Mesenchymal stem cell (in vitro differentiated cells and primary cell): Measurements from ENCODE around the gene PRR18.
A peak's percentile ranks its signal among the peaks of the same experiment; 100 is the strongest.

Experiments
- DNase-seq: peaks from one replicate; pipeline ENCODE4 v3.0.0-alpha.2; 2013
- H2AFZ ChIP-seq: one replicate; pipeline ENCODE4 v1.6.1; 2013; ENCODE audit warnings: low read depth, mild to moderate bottlenecking, control low read depth, inconsistent platforms, low read length, moderate library complexity
- H2AK5ac ChIP-seq: 2 replicates; pipeline ENCODE4 v1.6.1; 2013; ENCODE audit warnings: low read length, moderate library complexity, mild to moderate bottlenecking, inconsistent platforms; ENCODE audit not compliant: severe bottlenecking
- H2BK120ac ChIP-seq: one replicate; pipeline ENCODE4 v1.6.1; 2013; ENCODE audit warnings: low read depth, mild to moderate bottlenecking, inconsistent platforms, low read length, moderate library complexity
- H2BK12ac ChIP-seq, 2 experiments: one replicate each; pipeline ENCODE4 v1.6.1; 2013; ENCODE audit warnings: inconsistent platforms in 2 of 2, low read length in 2 of 2, mild to moderate bottlenecking in 2 of 2, moderate library complexity in 2 of 2, control low read depth in 1 of 2
- H2BK15ac ChIP-seq: one replicate; pipeline ENCODE4 v1.6.1; 2013; ENCODE audit warnings: mild to moderate bottlenecking, low read depth, inconsistent platforms; ENCODE audit not compliant: poor library complexity, severe bottlenecking
- H2BK5ac ChIP-seq: 2 replicates; pipeline ENCODE4 v1.6.1; 2013; ENCODE audit warnings: low read depth, mild to moderate bottlenecking, low read length, control low read depth, inconsistent platforms; ENCODE audit not compliant: poor library complexity, severe bottlenecking
- H3K14ac ChIP-seq, 2 experiments: one replicate each; pipeline ENCODE4 v1.6.1; 2013; ENCODE audit warnings: inconsistent platforms in 2 of 2, low read length in 2 of 2, control low read depth in 1 of 2, mild to moderate bottlenecking in 1 of 2, moderate library complexity in 1 of 2
- H3K18ac ChIP-seq, 2 experiments: one replicate each; pipeline ENCODE4 v1.6.1; 2013; ENCODE audit warnings: inconsistent platforms in 2 of 2, low read length in 2 of 2, control low read depth in 1 of 2, low read depth in 1 of 2, mild to moderate bottlenecking in 1 of 2
- H3K23ac ChIP-seq, 2 experiments: one replicate each; pipeline ENCODE4 v1.6.1; 2013; ENCODE audit warnings: inconsistent platforms in 2 of 2, low read length in 2 of 2, mild to moderate bottlenecking in 2 of 2, moderate library complexity in 2 of 2, control low read depth in 1 of 2
- H3K27ac ChIP-seq: 2 replicates; pipeline ENCODE4 v1.5.1; 2013; ENCODE audit warnings: mild to moderate bottlenecking, moderate library complexity, low read length, control low read depth, inconsistent platforms; ENCODE audit not compliant: poor library complexity, severe bottlenecking
- H3K27me3 ChIP-seq, 2 experiments: 2 replicates each; pipeline versions ENCODE4 v1.6.1 to v1.7.0; 2013; ENCODE audit warnings: low read length in 2 of 2, mild to moderate bottlenecking in 2 of 2, moderate library complexity in 2 of 2, control low read depth in 1 of 2, inconsistent platforms in 1 of 2; ENCODE audit not compliant: control insufficient read depth in 1 of 2, insufficient read depth in 1 of 2
- H3K36me3 ChIP-seq, 2 experiments: 2 replicates each; pipeline versions ENCODE4 v1.6.1 to v1.7.0; 2013; ENCODE audit warnings: low read length in 2 of 2, control low read depth in 1 of 2, inconsistent platforms in 1 of 2, low read depth in 1 of 2, mild to moderate bottlenecking in 1 of 2; ENCODE audit not compliant: insufficient read depth in 2 of 2, control insufficient read depth in 1 of 2
- H3K4ac ChIP-seq, 2 experiments: one replicate each; pipeline ENCODE4 v1.6.1; 2013; ENCODE audit warnings: inconsistent platforms in 2 of 2, low read length in 2 of 2, mild to moderate bottlenecking in 2 of 2, moderate library complexity in 2 of 2, control low read depth in 1 of 2, low read depth in 1 of 2
- H3K4me1 ChIP-seq: 2 replicates; pipeline ENCODE4 v1.6.1; 2013; ENCODE audit warnings: low read depth, low read length, control low read depth; ENCODE audit not compliant: control insufficient read depth, insufficient read depth
- H3K4me2 ChIP-seq: 2 replicates; pipeline ENCODE4 v1.6.1; 2013; ENCODE audit warnings: low read length, mild to moderate bottlenecking, inconsistent platforms; ENCODE audit not compliant: poor library complexity, severe bottlenecking
- H3K4me3 ChIP-seq, 2 experiments: 2 replicates each; pipeline versions ENCODE4 v1.5.1 to v1.7.0; 2013; ENCODE audit warnings: low read length in 2 of 2, mild to moderate bottlenecking in 2 of 2, control low read depth in 1 of 2, low read depth in 1 of 2; ENCODE audit not compliant: insufficient read depth in 1 of 2
- H3K79me1 ChIP-seq: replicated peaks from 2 replicates; pipeline ENCODE4 v1.6.1; 2013; ENCODE audit warnings: mild to moderate bottlenecking, control low read depth, low read length, inconsistent platforms; ENCODE audit not compliant: poor library complexity, severe bottlenecking
- H3K9ac ChIP-seq: 2 replicates; pipeline ENCODE4 v1.7.0; 2013; ENCODE audit warnings: mild to moderate bottlenecking, low read length, moderate library complexity
- H3K9me3 ChIP-seq: 2 replicates; pipeline ENCODE4 v1.7.0; 2013; ENCODE audit warnings: mild to moderate bottlenecking, low read length; ENCODE audit not compliant: control insufficient read depth
- H4K8ac ChIP-seq: one replicate; pipeline ENCODE4 v1.6.1; 2013; ENCODE audit warnings: inconsistent platforms, mild to moderate bottlenecking, low read length, moderate library complexity
- H4K91ac ChIP-seq: one replicate; pipeline ENCODE4 v1.6.1; 2013; ENCODE audit warnings: mild to moderate bottlenecking, low read length, inconsistent platforms
- WGBS: methylation state at CpG from one replicate; pipeline ENCODE4 v1.1.7; 2013; ENCODE audit warnings: mixed read lengths; 5-methylcytosine and 5-hydroxymethylcytosine counted together

PRR18 gene

DNA sequence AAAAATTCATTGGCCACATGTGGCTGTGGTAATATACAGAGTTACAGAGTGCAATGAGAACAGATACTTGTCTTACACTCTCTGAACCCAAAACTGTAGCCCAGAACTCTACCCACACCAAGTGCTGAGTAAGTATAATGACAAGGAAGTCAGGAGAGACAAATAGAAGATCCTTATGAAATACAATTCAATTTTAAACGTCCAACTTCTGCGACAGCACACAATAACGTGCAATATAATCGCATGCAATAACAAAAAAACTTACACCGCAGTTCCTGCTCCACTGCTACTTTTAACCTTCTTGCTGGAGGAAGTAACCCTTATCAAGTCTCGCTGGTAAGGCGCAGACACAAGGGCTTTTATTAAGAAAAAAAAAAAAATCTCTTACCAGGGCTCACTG lies 33.3 kb upstream of the PRR18 start:
- Histone ChIP-seq H2AK5ac (no peak overlapping the region), H3K4me3 (peak overlapping the region in 1 of 2 experiments; percentile 99), H3K4me2 (peak overlapping the region; percentile 90), H2BK12ac (no peak overlapping the region), H3K4ac (no peak overlapping the region), H3K27me3 (no peaks in the 10 kb centered on the region), H3K9ac (peak overlapping the region; percentile 97), H3K27ac (no peak overlapping the region), H3K36me3 (peaks cover 9 to 22% of the 10 kb centered on the region in 2 experiments), H2AFZ (no peak overlapping the region), H3K4me1 (peaks cover 11% of the 10 kb centered on the region), H3K9me3 (no peaks in the 10 kb centered on the region), H3K18ac (no peak overlapping the region), H3K79me1 (peaks cover 13% of the 10 kb centered on the region), H2BK120ac (no peak overlapping the region), H3K14ac (no peak overlapping the region), H4K91ac (no peak overlapping the region), H2BK5ac (no peak overlapping the region), H3K23ac (no peak overlapping the region), H4K8ac (no peak overlapping the region), H2BK15ac (no peak overlapping the region)
- no peak for DNase-seq
- WGBS, result 67% methylated on average over 7 of the region's 7 CpGs

DNA sequence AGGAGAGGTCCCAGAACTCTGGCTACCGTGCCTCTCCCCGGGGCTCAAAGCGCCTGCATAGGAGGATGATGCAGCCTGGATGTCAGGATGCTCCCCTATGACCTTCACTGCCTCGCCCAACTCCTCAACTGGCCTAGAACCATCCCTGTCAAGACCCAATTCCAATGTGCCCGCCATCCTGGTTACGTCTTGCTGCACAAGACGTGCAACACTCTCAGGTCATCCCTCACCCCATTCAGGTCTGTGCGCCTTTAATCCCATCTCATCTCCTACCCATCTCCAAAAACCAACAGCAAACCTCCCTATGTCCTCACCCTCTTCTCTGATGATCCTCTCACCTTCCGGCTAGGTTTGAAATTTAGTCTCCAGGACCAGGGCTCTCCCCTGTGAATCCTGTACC lies 30.7 kb upstream of the PRR18 start:
- Histone ChIP-seq H3K18ac (no peak overlapping the region), H4K8ac (no peak overlapping the region), H3K27me3 (no peaks in the 10 kb centered on the region), H3K27ac (no peak overlapping the region), H3K23ac (no peak overlapping the region), H3K9me3 (no peaks in the 10 kb centered on the region), H2AK5ac (no peak overlapping the region), H3K4ac (no peak overlapping the region), H3K4me3 (no peak overlapping the region), H4K91ac (no peak overlapping the region), H2BK12ac (no peak overlapping the region), H2BK15ac (no peak overlapping the region), H3K4me1 (peaks cover 11% of the 10 kb centered on the region), H3K4me2 (no peak overlapping the region), H3K79me1 (peaks cover 19% of the 10 kb centered on the region), H2BK5ac (no peak overlapping the region), H3K9ac (no peak overlapping the region), H3K36me3 (peaks cover 22 to 46% of the 10 kb centered on the region in 2 experiments), H2BK120ac (no peak overlapping the region), H2AFZ (no peak overlapping the region), H3K14ac (no peak overlapping the region)
- WGBS, result 99% methylated on average over 9 of the region's 9 CpGs
- no peak for DNase-seq

DNA sequence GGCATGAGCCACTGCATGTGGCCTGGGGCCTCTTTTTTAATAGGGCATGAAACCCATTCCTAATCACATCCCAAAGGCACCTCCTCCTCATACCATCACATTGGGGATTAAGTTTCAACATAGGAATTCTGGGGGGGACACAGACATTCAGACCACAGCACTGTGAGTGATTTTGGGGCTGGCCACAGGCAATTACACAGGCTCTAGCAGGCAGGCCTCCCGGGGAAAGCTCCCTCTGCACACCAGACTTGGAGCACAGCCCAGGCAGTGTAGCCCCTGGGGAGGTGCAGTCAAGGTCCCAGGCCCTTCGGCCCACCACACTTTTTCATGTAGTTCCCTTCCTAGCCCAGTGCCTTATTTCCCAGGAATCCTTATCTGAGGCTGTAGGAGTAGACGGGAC lies 28.7 kb upstream of the PRR18 start:
- Histone ChIP-seq H3K4me3 (no peak overlapping the region), H4K8ac (no peak overlapping the region), H3K4ac (no peak overlapping the region), H3K27me3 (no peaks in the 10 kb centered on the region), H3K36me3 (peaks cover 30 to 49% of the 10 kb centered on the region in 2 experiments), H3K4me1 (peaks cover 15% of the 10 kb centered on the region), H4K91ac (no peak overlapping the region), H3K9ac (no peak overlapping the region), H3K79me1 (peaks cover 23% of the 10 kb centered on the region), H2BK5ac (no peak overlapping the region), H2AFZ (no peak overlapping the region), H3K27ac (no peak overlapping the region), H2AK5ac (no peak overlapping the region), H2BK120ac (no peak overlapping the region), H3K18ac (no peak overlapping the region), H3K4me2 (no peak overlapping the region), H3K9me3 (no peaks in the 10 kb centered on the region), H2BK12ac (no peak overlapping the region), H3K14ac (no peak overlapping the region), H3K23ac (no peak overlapping the region), H2BK15ac (no peak overlapping the region)
- DNase-seq, result no peak
- WGBS, result 100% methylated on average over 3 of the region's 3 CpGs

DNA sequence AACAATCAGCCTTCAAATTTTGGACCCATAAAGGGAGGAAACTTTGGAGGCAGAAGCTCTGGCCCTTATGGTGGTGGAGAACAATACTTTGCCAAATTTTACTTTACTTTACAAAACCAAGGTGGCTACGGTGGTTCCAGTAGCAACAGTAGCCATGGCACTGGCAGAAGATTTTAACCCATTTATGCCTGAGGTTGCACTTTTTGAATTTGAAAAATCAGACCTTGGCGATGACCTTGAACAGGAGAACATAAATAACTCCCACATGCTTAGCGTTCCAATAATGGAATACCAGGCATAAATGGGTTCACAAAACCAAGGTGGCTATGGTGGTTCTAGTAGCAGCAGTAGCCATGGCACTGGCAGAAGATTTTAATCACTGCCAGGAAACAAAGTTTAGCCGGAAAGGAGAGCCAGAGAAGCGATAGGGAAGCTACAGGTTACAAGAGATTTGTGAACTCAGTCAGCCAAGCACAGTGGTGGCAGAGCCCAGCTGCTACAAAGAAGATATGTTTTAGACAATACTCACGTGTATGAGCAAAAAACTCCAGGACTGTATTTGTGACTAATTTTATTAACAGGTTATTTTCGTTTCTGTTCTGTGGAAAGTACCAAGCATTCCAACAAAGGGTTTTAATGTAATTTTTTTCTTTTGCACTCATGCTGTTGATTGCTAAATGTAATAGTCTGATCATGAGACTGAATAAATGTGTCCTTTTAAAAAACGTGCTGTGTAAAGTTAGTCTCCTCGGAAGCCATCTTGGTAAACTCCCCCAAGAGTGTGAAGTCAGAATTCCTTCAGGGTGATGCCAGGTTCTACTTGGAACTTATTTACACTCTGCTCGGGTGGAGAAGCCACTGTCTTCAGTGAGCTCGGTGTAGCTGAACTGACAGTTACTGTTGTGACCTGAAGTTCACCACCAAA lies 27.4 kb upstream of the PRR18 start:
- H3K79me1 ChIP-seq, result peaks cover 23% of the 10 kb centered on the region
- no peak overlapping the region for H4K8ac ChIP-seq
- no peaks in the 10 kb centered on the region for H3K27me3 ChIP-seq
- peaks cover 30 to 46% of the 10 kb centered on the region in 2 experiments for H3K36me3 ChIP-seq
- no peak overlapping the region for H3K18ac ChIP-seq
- H3K9me3 ChIP-seq, result no peaks in the 10 kb centered on the region
- DNase-seq, result no peak
- WGBS, result 94% methylated on average over 9 of the region's 11 CpGs
- no peak overlapping the region for H2BK120ac ChIP-seq
- H3K23ac ChIP-seq, result no peak overlapping the region
- no peak overlapping the region for H3K9ac ChIP-seq
- no peak overlapping the region for H4K91ac ChIP-seq
- no peak overlapping the region for H3K27ac ChIP-seq
- no peak overlapping the region for H3K14ac ChIP-seq
- H2AK5ac ChIP-seq, result no peak overlapping the region
- H3K4ac ChIP-seq, result no peak overlapping the region
- no peak overlapping the region for H3K4me2 ChIP-seq
- no peak overlapping the region for H3K4me3 ChIP-seq
- peaks cover 13% of the 10 kb centered on the region for H3K4me1 ChIP-seq
- H2AFZ ChIP-seq, result no peak overlapping the region
- no peak overlapping the region for H2BK12ac ChIP-seq
- no peak overlapping the region for H2BK5ac ChIP-seq
- H2BK15ac ChIP-seq, result no peak overlapping the region
